GM10266 (cell line): ENCODE measurements around the gene HSDL1.
A peak's percentile ranks its signal among the peaks of the same experiment; 100 is the strongest.

Experiments
- DNase-seq: peaks from one replicate; pipeline ENCODE4 v3.0.0; 2012; ENCODE audit errors: extremely low spot score
- CTCF ChIP-seq: IDR thresholded peaks from 2 replicates; pipeline ENCODE4 v1.5.1; 2012; ENCODE audit warnings: mild to moderate bottlenecking, low read depth; ENCODE audit not compliant: control insufficient read depth, insufficient read depth; ENCODE audit errors: missing control alignments

Gene HSDL1

GRCh38 chr16:84144859-84145639 is at the start of gene HSDL1, which contains the start of gene DNAAF1:
Gene HSDL1 (minus strand): TSS chr16:84145177. CDS start chr16:84131321, 13,856 bp downstream.
Gene DNAAF1 (plus strand): TSS chr16:84145308. CDS start chr16:84145441, 133 bp downstream.
- peak; percentile 28 for TF ChIP-seq CTCF

GRCh38 chr16:84194018-84194417 is 49.0 kb upstream of the HSDL1 start:
- no peak for DNase-seq
- no peak for TF ChIP-seq CTCF

More at GRCh38 chr16:84144859-84145639, at the start of gene HSDL1, which contains the start of gene DNAAF1:
- DNase-seq: peak; percentile 98

GRCh38 chr16:84193480-84193879 is 48.5 kb upstream of the HSDL1 start:
- no peak for TF ChIP-seq CTCF
- DNase-seq: no peak

- DNase-seq: no peak
- TF ChIP-seq CTCF: no peak
Measured at GRCh38 chr16:84191466-84191865, 46.5 kb upstream of the HSDL1 start.

GRCh38 chr16:84190731-84191388 is 45.9 kb upstream of the HSDL1 start, which contains the start of gene ADAD2:
Gene ADAD2 (plus strand): TSS chr16:84191157. CDS start chr16:84191231, 74 bp downstream.
- no peak for DNase-seq
- no peak for TF ChIP-seq CTCF

GRCh38 chr16:84186685-84187437 is 41.9 kb upstream of the HSDL1 start, which contains the start of gene TAF1C:
Gene TAF1C (minus strand): TSS chr16:84187057. CDS start chr16:84184988, 2,069 bp downstream.
- peak; percentile 98 for DNase-seq
- TF ChIP-seq CTCF: peak; percentile 93
